HPDE6-E6E7 (cell line): ENCODE results near the gene CHTOP.

Experiments
- DNase-seq: peaks from one replicate; pipeline ENCODE4 v3.0.0; 2011; ENCODE audit warnings: missing footprints; ENCODE audit errors: extremely low spot score

CHTOP gene

DNA sequence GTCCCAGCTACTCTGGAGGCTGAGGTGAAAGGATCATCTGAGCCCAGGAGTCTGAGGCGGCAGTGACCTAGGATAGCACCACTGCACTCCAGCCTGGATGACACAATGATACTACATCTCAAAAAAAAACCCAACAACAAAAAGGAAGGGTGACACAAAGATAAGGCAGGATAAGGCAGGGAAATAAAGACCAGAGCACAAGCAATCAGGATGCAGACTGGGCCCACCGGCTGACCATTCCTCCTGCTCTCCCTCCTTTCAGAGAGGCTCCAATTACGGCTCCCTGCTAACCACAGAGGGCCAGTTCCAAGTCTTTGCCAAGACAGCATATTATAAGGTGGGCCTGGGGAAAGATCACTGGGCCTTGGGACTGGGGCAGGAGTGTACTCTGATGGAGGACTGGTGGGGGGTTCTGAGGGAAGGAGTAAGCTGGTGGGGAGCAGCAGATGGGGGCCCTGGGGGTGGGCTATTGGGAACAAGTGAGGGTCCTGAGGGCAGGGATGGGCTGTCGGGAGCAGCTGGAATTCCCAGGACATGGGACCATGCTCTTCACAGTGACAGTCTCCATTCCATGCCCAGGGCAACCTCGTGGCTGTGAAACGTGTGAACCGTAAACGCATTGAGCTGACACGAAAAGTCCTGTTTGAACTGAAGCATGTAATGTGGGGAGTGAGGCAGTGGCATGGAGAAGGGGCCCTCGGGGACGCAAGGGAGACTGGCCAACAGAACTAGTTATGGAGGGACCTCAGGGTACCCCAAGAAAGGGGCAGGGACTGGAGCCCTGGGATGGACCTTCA is 51.9 kb downstream of the CHTOP start:
- no peak for DNase-seq

DNA sequence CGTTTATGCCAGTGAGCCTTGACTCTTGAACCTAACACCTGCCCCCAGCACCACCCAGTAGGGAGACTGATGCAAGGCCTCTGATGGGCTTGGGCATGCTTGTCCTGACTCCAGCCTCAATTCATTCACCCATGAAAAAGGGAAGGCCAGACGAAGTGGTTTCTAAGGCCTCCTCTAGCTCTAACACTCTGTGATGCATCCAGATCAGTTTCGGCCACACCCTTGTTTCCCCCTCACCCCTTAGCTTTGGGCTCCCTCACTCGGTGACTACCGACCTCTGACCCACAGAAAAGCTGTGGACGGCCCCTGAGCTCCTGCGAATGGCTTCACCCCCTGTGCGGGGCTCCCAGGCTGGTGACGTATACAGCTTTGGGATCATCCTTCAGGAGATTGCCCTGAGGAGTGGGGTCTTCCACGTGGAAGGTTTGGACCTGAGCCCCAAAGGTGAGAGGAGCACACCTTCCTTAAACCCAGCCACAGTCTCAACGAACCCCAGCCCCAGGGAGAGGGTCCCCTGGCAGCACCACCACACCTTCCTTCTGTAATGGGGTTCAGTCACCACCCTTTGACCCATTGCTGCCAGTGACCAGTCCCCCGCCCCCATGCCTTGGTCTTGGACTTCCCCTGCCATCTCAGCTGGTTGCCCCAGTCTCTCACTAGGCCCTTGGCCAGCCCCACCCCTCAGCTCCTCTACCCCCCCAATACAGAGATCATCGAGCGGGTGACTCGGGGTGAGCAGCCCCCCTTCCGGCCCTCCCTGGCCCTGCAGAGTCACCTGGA is 53.7 kb downstream of the CHTOP start:
- no peak for DNase-seq

DNA sequence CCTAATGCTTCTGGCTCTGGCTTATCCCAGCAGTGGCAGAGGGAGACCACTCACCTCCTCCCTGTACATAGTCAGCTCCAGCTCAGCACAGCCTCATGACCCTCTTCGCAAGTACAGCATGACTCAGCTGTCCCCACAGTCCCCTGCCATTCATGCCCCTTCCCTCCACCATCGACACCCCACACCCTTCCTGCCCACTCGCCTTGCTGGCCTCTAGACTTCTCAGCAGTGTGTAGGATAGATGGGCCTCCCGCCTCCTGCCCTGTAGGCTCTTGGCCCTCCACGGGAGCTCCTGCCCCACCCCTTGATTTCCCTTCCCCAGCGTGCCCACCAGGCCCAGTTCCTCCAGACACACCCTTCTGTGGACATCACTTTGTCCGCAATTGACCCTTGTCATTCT is 54.4 kb downstream of the CHTOP start:
- no peak for DNase-seq

DNA sequence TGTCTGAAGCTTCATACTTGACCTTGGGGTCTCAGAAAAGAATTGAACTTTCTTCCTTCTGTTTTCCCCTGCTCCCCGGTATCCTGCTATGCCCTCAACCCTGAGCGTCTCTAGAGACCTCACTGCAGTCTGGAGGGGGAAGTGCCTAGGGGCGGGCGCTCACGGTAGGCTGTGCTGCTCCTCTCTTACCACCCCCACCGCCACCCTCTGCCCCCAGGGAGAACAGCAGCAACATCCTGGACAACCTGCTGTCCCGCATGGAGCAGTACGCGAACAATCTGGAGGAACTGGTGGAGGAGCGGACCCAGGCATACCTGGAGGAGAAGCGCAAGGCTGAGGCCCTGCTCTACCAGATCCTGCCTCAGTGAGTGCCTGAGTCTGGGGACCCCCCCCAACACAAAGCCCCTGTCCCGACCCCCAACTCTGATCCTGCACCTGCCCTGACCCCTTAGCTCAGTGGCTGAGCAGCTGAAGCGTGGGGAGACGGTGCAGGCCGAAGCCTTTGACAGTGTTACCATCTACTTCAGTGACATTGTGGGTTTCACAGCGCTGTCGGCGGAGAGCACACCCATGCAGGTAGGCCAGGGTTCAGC is 55.0 kb downstream of the CHTOP start:
- DNase-seq = no peak

DNA sequence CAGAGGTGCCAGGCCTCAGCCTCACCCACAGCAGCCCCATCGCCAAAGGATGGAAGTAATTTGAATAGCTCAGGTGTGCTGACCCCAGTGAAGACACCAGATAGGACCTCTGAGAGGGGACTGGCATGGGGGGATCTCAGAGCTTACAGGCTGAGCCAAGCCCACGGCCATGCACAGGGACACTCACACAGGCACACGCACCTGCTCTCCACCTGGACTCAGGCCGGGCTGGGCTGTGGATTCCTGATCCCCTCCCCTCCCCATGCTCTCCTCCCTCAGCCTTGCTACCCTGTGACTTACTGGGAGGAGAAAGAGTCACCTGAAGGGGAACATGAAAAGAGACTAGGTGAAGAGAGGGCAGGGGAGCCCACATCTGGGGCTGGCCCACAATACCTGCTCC is 59.6 kb downstream of the CHTOP start:
- no peak for DNase-seq
